ENCODE data around the gene TNRC18. TPM values are rescaled to one million over a fixed set of nuclear protein-coding genes. Genes with fewer than 3 reads are reported as not detected.

The TNRC18 gene
- total and polyA plus RNA-seq, 2 of the 8 experiments (the other 6 are each of a cell fraction or from before 2014, with no cell fraction given): 1.7 to 8.6 TPM

- no peak for TF ChIP-seq POLR2A (IDR thresholded peaks at IDR 0.05; ENCODE audit: control extremely low read depth in 1 of 2, low read depth in 2 of 2, low read length in 2 of 2)
Observed at GRCh38 chr7:5344342-5344741, 79.3 kb downstream of the TNRC18 start (continued).
